ENCODE data around the gene HAGHL.

HAGHL gene

DNA sequence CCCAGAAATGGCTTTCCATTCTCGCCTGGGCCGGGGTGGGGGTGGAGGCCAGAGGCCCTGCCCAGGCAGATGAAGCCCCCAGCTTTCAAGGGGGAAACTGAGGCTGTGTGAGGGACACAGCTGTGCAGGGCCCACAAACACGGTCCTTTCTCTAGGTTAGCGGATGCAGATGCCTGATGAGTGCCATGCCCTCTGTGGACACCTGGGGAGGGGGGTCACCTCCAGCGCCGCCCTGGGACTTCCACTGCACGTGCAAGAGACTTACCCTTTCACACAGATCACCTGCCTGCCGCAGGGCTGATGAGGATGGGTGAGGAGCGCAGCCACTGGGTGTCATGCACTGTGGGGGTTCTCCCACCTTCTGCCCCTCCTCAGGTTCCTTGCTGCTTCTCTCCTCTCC lies 8.5 kb upstream of the HAGHL start:
- CTCF ChIA-PET, result no interaction called here
- TF ChIP-seq, protein P1, sequence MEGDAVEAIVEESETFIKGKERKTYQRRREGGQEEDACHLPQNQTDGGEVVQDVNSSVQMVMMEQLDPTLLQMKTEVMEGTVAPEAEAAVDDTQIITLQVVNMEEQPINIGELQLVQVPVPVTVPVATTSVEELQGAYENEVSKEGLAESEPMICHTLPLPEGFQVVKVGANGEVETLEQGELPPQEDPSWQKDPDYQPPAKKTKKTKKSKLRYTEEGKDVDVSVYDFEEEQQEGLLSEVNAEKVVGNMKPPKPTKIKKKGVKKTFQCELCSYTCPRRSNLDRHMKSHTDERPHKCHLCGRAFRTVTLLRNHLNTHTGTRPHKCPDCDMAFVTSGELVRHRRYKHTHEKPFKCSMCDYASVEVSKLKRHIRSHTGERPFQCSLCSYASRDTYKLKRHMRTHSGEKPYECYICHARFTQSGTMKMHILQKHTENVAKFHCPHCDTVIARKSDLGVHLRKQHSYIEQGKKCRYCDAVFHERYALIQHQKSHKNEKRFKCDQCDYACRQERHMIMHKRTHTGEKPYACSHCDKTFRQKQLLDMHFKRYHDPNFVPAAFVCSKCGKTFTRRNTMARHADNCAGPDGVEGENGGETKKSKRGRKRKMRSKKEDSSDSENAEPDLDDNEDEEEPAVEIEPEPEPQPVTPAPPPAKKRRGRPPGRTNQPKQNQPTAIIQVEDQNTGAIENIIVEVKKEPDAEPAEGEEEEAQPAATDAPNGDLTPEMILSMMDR (conservative IDR thresholded peaks at IDR 0.05; ENCODE audit: low read depth), result no peak
- peak overlapping the region; percentile 95 for H3K27ac ChIP-seq
- POLR2A ChIA-PET (ENCODE audit: low non-redundant PET), result no interaction called here
- DNase-seq (ENCODE audit: low spot score), result no peak

DNA sequence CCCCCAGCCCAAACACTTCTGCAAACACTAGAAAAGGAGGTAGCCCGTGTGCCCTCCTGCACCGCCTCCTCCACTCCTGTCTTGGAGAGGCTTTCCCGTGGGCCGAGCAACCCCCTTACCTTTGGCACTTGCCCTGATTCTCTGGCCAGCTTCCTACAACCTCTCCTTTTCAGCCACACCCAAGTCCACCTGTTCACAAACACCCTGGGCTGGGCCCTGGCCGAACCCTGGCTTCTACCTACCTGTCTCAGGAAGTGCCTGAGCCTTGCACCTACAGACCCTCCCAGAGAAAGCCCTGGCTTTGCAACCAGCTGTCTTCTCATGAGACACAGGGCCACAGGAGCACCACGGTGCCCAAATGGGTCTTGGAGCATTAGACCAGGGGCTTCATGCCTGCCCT lies 8.0 kb upstream of the HAGHL start:
- ChIA-PET POLR2A (ENCODE audit: low non-redundant PET) (interaction anchor here (0.6 to 0.7 kb wide), 2 partner anchors 53 to 248 kb away, joined by 3 to 8 read pairs; no protein-coding TSS in a partner anchor), CTCF (interaction anchor here (0.7 to 0.8 kb wide), 2 partner anchors 137 to 149 kb away, joined by 4 to 5 read pairs; no protein-coding TSS in a partner anchor)
- peak overlapping the region; percentile 95 for H3K27ac ChIP-seq
- TF ChIP-seq, protein P1 (conservative IDR thresholded peaks at IDR 0.05; ENCODE audit: low read depth), result no peak
- no peak for DNase-seq (ENCODE audit: low spot score)

DNA sequence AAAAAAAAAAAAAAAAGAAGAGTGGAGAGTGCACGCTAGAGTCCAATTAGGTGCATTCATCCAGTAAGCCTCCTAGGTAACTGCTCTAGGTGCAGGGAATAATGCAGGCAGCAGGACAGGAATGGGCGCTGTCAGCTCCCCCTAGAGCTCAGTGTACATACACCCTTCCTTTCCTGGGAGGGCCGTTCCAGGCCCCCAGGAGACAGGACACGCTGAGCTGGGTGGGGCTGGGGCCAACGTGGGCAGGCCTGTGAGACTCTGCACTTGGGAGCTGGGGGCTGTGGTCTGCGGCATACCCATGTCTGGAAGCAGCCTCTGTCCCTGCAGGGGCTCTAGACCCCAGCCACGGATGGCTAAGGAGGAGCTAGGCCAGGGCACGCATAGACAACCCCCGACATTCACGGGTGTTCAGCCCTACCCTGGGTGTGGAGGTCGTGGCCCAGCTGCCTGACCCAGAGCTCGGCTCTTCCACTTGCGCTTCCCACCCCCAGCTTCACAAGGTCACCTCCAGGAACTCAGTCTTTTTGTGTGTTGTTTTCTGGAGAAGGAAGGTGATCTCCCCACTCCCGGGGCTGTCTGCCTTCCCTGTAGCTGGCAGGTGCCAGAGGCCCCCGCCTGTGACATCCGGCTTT lies 7.0 kb upstream of the HAGHL start:
- peak overlapping the region; percentile 95 for H3K27ac ChIP-seq
- ChIA-PET CTCF (interaction anchor here (0.6 to 1.3 kb wide), 5 partner anchors 21 to 138 kb away, joined by 3 to 4 read pairs (median 3); partner anchors contain the start of gene CIAO3), POLR2A (ENCODE audit: low non-redundant PET) (interaction anchor here (0.6 to 0.7 kb wide), 3 partner anchors 52 to 644 kb away, joined by 3 to 8 read pairs (median 3); no protein-coding TSS in a partner anchor)
- TF ChIP-seq, protein P1 (conservative IDR thresholded peaks at IDR 0.05; ENCODE audit: low read depth), result peak; percentile 45
- DNase-seq (ENCODE audit: low spot score), result no peak

DNA sequence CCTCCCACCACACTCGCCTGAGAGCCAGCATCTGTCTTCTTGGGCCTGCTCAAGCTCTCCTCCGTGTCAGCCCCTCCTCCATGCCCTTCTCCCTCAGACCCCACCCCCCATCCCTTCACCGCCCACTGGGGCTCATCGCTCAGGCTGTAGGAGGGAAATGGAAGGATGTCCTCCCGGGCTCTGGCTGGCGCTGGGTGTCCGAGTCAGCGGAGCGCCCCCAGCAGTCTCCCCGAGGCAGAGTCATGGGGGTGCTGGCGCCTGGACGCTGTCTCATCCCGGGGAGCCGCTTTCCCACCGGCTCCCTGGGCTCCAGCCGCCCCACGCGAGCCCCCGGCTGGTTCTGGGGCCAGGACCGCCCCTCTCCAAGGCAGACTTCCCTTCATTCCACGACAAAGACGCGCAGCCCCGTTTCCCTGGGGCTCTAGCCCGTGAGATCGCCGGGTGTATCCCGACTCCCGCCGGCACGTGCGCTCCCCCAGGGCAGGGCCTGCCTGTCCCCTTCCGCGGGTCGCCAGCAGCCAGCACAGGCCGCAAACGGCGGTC lies 6.4 kb upstream of the HAGHL start:
- POLR2A ChIA-PET (ENCODE audit: low non-redundant PET), result interaction anchor here (1.3 kb wide), 1 partner anchor 8 kb away, joined by 3 read pairs; no protein-coding TSS in a partner anchor
- peak overlapping the region; percentile 95 for H3K27ac ChIP-seq
- DNase-seq (ENCODE audit: low spot score), result no peak
- TF ChIP-seq, protein P1 (conservative IDR thresholded peaks at IDR 0.05; ENCODE audit: low read depth), result peak; percentile 14; the same call in 1 of the 2 replicates
- CTCF ChIA-PET, result interaction anchor here (0.5 to 1.3 kb wide), 5 partner anchors 8 to 27 kb away, joined by 3 read pairs; partner anchors contain the start of gene CIAO3

DNA sequence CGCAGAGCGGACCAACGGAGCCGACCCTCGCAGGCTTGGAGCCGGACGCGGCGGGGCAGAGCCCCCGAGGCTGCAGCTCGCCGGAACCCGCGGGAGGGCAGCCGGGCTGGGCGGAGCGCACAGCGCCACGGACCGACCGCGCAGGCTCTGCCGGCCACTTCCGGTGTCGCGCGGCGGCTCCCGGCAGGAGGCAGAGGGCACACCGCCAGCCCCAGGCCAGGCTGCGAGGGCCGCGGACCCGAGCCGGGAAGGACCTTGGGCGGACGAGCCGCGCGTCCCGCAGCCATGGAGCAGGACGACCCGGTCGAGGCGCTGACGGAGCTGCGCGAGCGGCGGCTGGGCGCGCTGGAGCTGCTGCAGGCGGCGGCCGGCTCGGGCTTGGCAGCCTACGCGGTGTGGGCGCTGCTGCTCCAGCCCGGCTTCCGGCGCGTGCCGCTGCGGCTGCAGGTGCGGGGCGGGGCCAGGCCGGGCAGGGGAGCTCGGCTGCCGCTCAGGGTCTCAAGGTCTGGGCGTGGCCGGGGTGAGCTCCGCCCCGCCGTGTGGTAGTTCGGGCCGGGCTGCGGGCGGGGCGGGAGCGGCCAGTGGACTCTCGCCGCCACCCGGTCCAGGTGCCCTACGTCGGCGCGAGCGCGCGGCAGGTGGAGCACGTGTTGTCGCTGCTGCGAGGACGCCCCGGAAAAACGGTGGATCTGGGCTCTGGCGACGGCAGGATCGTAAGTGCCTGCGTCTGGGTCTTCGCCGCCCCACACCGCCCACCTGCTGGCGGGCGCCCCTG lies 5.7 kb upstream of the HAGHL start, which contains the start of gene ANTKMT:
Gene ANTKMT (plus strand): TSS at position 157 of the 775 bp plus-strand sequence. CDS start 129 bp downstream, at position 286.
- peak within 1 kb of the TSS; percentile 95 for H3K27ac ChIP-seq
- TF ChIP-seq, protein P1 (conservative IDR thresholded peaks at IDR 0.05; ENCODE audit: low read depth), result 0 out of 2 replicates have a peak, but pooled peaks have one; percentile 1
- ChIA-PET CTCF (interaction anchor here (0.5 to 1.3 kb wide), 7 partner anchors 9 to 63 kb away, joined by 3 to 4 read pairs (median 3); partner anchors contain the start of genes CIAO3 and WDR24), POLR2A (ENCODE audit: low non-redundant PET) (interaction anchor here (1.3 to 2.3 kb wide), 2 partner anchors 8 to 26 kb away, joined by 3 to 8 read pairs; no protein-coding TSS in a partner anchor)
- peak; percentile 77 for DNase-seq (ENCODE audit: low spot score)

Data from RWPE1 (cell line).